ENCODE data around the gene ALLC. TPM values are rescaled to one million over a fixed set of nuclear protein-coding genes. Genes with fewer than 3 reads are reported as not detected.

Gene ALLC
- total RNA-seq, 1 experiment from 2014 or later, result not detected

- Histone ChIP-seq H3K27ac (no peak within 1 kb of the TSS), H3K36me3 (no peaks in the 10 kb centered on the region), H3K9me3 (replicated peaks) (0 out of 2 replicates have a peak, but pooled peaks cover 2% of the 10 kb centered on the region), H3K4me1 (replicated peaks) (no peaks in the 10 kb centered on the region), H3K27me3 (replicated peaks) (no peaks in the 10 kb centered on the region), H3K4me3 (no peak within 1 kb of the TSS)
- no peak for DNase-seq (ENCODE audit: low read depth in 1 of 2, low spot score in 2 of 2)
These were observed 45.3 kb downstream of the ALLC start, which contains the start of gene DCDC2C for GRCh38 chr2:3703236-3703756. Gene DCDC2C (plus strand): TSS chr2:3703575. CDS start chr2:3703752, 177 bp downstream.

- Histone ChIP-seq H3K9me3 (replicated peaks) (0 out of 2 replicates have a peak, but pooled peaks cover 2% of the 10 kb centered on the region), H3K27ac (no peak overlapping the region), H3K27me3 (replicated peaks) (no peaks in the 10 kb centered on the region), H3K4me1 (replicated peaks) (no peaks in the 10 kb centered on the region), H3K4me3 (no peak overlapping the region), H3K36me3 (no peaks in the 10 kb centered on the region)
- no peak for DNase-seq (ENCODE audit: low read depth in 1 of 2, low spot score in 2 of 2)
These were observed 45.9 kb downstream of the ALLC start for GRCh38 chr2:3703757-3704355.

DNA sequence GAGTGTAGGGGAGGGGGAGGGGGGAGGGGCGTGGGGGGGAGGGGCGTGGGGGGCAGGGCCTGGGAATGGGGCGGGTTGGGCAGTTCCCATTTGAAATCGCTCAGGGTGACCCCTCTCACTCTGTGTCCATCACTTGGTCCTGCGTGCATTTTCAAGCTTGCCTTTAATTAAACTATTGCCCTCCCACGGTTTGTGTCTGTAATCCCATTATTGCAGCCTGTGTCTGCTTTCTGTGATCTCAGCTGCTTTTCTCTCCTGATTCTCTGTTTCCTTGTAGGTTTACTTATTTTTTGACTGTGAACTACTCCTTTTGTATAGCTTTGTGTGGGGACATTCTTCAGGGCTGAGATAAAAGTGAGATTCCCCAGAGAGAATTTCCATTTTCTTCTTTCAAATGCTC, 46.7 kb downstream of the ALLC start:
- Histone ChIP-seq H3K27ac (no peak overlapping the region), H3K36me3 (no peaks in the 10 kb centered on the region), H3K27me3 (replicated peaks) (no peaks in the 10 kb centered on the region), H3K4me1 (replicated peaks) (no peaks in the 10 kb centered on the region), H3K4me3 (no peak overlapping the region), H3K9me3 (replicated peaks) (0 out of 2 replicates have a peak, but pooled peaks cover 2% of the 10 kb centered on the region)
- no peak for DNase-seq (ENCODE audit: low read depth in 1 of 2, low spot score in 2 of 2)

DNA sequence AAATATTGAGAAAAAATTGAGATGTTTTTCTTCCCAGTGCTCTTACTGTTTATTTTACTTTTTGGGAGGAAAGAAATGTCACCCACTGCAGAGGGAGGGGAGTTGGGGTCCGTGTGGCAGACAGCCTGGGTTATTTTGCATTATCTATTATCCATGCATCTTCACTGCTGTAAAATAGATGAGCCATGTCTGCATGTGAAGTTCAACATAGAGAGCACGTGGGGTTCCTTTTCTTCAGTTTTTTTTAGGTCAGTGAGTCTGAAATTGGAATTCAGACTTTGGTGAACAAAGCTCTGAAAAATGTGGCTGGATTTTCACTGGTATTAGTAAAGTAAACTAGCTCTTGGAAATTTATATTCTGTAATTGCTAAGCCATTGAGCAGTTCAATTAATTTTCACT, 47.8 kb downstream of the ALLC start:
- DNase-seq (ENCODE audit: low read depth in 1 of 2, low spot score in 2 of 2), result no peak
- no peak overlapping the region for H3K4me3 ChIP-seq
- H3K27me3 ChIP-seq (replicated peaks), result no peaks in the 10 kb centered on the region
- H3K36me3 ChIP-seq, result no peaks in the 10 kb centered on the region
- H3K9me3 ChIP-seq (replicated peaks), result 0 out of 2 replicates have a peak, but pooled peaks cover 2% of the 10 kb centered on the region
- no peak overlapping the region for H3K27ac ChIP-seq
- H3K4me1 ChIP-seq (replicated peaks), result no peaks in the 10 kb centered on the region

- H3K27me3 ChIP-seq (replicated peaks), result no peaks in the 10 kb centered on the region
- H3K9me3 ChIP-seq (replicated peaks), result 0 out of 2 replicates have a peak, but pooled peaks cover 2% of the 10 kb centered on the region
- no peak overlapping the region for H3K4me3 ChIP-seq
- H3K4me1 ChIP-seq (replicated peaks), result no peaks in the 10 kb centered on the region
- no peak for DNase-seq (ENCODE audit: low read depth in 1 of 2, low spot score in 2 of 2)
- H3K36me3 ChIP-seq, result no peaks in the 10 kb centered on the region
- H3K27ac ChIP-seq, result no peak overlapping the region
These were observed 48.9 kb downstream of the ALLC start for GRCh38 chr2:3706892-3707291.

DNA sequence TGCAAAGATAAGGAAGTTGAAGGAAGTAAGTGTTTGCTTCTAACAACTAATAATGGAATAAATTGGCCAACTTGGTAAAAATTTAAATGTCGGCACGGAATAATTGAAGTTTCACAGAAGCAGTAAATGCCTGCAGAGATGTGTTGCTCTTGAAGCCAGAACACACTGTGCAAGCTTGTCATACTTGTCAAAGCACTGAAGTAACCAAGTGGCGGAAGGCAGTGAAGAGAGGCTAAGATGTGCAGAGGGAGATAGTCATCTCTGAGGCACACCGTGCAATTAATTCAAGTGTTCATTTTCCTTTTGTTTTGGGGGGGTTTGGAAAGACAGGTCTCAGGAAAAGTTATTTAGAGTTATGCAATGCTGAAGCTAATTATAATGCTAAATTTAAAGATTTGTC, 50.6 kb downstream of the ALLC start:
- Histone ChIP-seq H3K36me3 (no peaks in the 10 kb centered on the region), H3K4me3 (no peak overlapping the region), H3K27ac (no peak overlapping the region), H3K4me1 (replicated peaks) (no peaks in the 10 kb centered on the region), H3K27me3 (replicated peaks) (no peaks in the 10 kb centered on the region), H3K9me3 (replicated peaks) (0 out of 2 replicates have a peak, but pooled peaks cover 2% of the 10 kb centered on the region)
- DNase-seq (ENCODE audit: low read depth in 1 of 2, low spot score in 2 of 2), result no peak

DNA sequence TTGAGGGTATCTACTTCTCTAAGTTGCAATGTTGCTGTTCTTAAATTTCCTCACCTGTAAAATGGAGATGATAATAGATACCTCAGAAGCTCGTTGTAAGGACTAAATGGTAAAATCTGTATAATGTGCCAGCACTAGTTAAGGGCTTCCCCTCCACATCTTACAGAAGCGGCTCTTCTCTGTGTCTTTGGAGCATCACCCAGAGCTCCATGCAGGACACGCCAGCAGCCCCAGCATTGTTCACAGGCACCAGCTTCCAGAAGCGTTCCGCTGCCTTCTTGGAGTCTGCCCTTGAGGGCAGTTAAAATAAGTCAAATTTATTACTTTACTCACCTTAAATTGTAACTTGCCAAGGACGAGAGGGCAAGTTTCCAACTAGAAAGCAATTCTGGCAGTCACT, 51.2 kb downstream of the ALLC start:
- no peak overlapping the region for H3K27ac ChIP-seq
- H3K4me3 ChIP-seq, result no peak overlapping the region
- no peaks in the 10 kb centered on the region for H3K9me3 ChIP-seq (replicated peaks)
- H3K27me3 ChIP-seq (replicated peaks), result no peaks in the 10 kb centered on the region
- no peaks in the 10 kb centered on the region for H3K4me1 ChIP-seq (replicated peaks)
- H3K36me3 ChIP-seq, result no peaks in the 10 kb centered on the region
- no peak for DNase-seq (ENCODE audit: low read depth in 1 of 2, low spot score in 2 of 2)

DNA sequence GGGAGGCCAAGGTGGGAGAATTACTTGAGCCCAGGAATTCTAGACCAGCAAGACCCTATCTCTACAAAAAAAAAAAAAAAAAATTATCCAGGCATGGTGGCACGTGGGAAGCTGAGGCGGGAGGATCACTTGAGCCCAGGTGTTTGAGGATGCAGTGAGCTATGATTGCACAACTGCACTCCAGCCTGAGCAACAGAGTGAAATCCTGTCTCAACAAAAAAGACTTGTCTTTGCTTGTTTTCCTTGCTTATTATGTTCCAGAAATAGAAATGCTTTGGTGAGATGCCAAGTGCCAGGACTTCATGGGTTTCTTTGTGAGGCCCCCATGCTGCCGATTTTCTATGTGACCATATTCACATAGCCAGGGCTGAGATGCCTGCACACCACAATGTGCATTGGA, 54.4 kb downstream of the ALLC start:
- no peaks in the 10 kb centered on the region for H3K36me3 ChIP-seq
- no peak overlapping the region for H3K4me3 ChIP-seq
- H3K27me3 ChIP-seq (replicated peaks), result no peaks in the 10 kb centered on the region
- H3K9me3 ChIP-seq (replicated peaks), result no peaks in the 10 kb centered on the region
- no peak overlapping the region for H3K27ac ChIP-seq
- DNase-seq (ENCODE audit: low read depth in 1 of 2, low spot score in 2 of 2), result no peak
- H3K4me1 ChIP-seq (replicated peaks), result no peaks in the 10 kb centered on the region

DNA sequence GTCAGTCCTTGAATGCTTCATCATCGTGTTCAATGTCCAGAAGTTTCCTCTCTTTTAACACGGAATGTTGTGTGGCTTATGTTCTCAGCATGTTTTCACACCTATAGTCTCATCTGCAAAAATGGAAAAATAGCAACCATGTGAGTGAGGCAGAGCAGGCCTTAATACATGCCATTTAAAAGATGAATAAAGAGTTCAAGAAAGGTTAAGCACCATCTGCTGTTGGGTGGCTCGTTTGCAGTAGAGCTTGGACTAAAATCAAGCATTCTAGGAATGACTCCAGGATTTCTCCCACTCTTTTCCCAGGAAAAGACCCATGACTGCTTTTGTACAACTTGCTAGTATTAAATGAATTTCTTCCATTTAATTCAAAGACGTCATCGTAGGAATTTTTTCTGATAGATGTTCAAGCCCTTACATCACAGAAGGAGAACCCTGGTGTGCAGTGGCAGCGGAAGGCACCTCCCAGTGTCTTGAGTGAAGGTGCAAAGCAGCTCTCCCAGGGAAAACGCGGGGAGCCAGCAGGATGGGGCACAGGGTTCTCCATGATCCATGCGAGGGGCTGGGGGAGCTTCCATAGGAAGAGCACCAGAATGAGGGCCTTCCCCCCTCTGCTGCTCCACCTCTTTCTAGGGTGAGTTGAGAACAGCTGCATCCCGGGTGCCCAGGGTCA, 55.0 kb downstream of the ALLC start:
- no peak overlapping the region for H3K27ac ChIP-seq
- DNase-seq (ENCODE audit: low read depth in 1 of 2, low spot score in 2 of 2), result no peak

DNA sequence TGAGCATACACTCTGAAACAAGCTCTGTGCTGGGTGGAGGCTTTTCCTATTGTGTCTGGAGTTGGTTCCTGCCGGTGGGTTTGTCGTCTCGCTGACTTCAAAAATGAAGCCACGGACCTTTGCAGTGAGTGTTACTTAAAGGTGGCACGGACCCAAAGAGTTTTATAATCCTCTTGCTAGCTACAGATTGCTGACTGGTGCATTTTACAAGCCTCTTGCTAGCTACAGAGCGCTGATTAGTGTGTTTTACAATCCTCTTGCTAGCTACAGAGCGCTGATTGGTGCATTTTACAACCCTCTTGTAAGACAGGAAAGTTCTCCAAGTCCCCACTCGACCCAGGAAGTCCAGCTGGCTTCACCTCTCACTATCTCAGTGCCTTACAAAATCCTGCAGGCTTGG, 60.7 kb downstream of the ALLC start:
- H3K4me1 ChIP-seq (replicated peaks), result no peaks in the 10 kb centered on the region

More for the DNA sequence above, 55.0 kb downstream of the ALLC start:
- Histone ChIP-seq H3K27me3 (replicated peaks) (no peaks in the 10 kb centered on the region), H3K9me3 (replicated peaks) (no peaks in the 10 kb centered on the region), H3K36me3 (no peaks in the 10 kb centered on the region), H3K4me3 (no peak overlapping the region), H3K4me1 (replicated peaks) (no peaks in the 10 kb centered on the region)

GRCh38 chr2:3725002-3725401, 67.0 kb downstream of the ALLC start:
- Histone ChIP-seq H3K27me3 (replicated peaks) (no peaks in the 10 kb centered on the region), H3K27ac (no peak overlapping the region), H3K9me3 (replicated peaks) (no peaks in the 10 kb centered on the region; the same call in 1 of the 2 replicates), H3K4me3 (no peak overlapping the region), H3K36me3 (no peaks in the 10 kb centered on the region), H3K4me1 (replicated peaks) (peaks cover 4% of the 10 kb centered on the region)
- no peak for DNase-seq (ENCODE audit: low read depth in 1 of 2, low spot score in 2 of 2)

More for the DNA sequence above, 60.7 kb downstream of the ALLC start:
- no peak overlapping the region for H3K4me3 ChIP-seq
- no peak overlapping the region for H3K27ac ChIP-seq
- no peaks in the 10 kb centered on the region; the same call in 1 of the 2 replicates for H3K9me3 ChIP-seq (replicated peaks)
- no peak for DNase-seq (ENCODE audit: low read depth in 1 of 2, low spot score in 2 of 2)
- no peaks in the 10 kb centered on the region for H3K27me3 ChIP-seq (replicated peaks)
- H3K36me3 ChIP-seq, result no peaks in the 10 kb centered on the region

DNA sequence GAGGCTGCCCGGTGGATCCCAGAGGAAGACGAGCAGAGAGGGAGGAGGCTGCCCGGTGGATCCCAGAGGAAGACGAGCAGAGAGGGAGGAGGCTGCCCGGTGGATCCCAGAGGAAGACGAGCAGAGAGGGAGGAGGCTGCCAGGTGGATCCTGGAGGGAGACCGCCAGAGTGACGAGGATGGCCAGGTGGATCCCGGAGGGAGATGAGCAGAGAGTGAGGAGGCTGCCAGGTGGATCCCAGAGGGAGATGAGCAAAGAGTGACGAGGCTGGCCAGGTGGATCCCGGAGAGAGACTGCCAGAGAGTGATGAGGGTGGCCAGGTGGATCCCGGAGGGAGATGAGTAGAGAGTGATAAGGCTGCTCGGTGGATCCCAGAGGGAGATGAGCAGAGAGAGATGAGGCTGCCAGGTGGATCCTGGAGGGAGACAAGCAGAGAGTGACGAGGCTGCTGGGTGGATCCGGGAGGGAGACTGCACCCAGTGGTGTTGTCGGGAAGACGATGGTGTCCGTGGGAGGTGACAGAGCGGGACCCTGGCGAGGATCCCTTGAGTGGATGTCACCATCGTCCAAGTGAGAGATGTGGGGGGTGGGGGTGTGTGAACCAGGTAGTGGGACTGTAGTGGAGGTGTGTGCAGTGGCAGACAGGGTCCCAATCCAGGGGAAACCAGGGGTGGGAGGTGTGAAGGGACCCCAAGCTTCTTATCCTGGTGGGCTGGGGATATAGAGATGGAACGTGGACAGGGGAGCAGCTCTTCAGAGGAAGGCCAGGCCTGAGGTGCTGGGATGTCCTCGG, 67.7 kb downstream of the ALLC start:
- Histone ChIP-seq H3K27ac (no peak overlapping the region), H3K4me3 (no peak overlapping the region), H3K4me1 (replicated peaks) (peaks cover 9% of the 10 kb centered on the region), H3K36me3 (no peaks in the 10 kb centered on the region), H3K27me3 (replicated peaks) (no peaks in the 10 kb centered on the region), H3K9me3 (replicated peaks) (no peaks in the 10 kb centered on the region; the same call in 1 of the 2 replicates)
- DNase-seq (ENCODE audit: low read depth in 1 of 2, low spot score in 2 of 2), result no peak

DNA sequence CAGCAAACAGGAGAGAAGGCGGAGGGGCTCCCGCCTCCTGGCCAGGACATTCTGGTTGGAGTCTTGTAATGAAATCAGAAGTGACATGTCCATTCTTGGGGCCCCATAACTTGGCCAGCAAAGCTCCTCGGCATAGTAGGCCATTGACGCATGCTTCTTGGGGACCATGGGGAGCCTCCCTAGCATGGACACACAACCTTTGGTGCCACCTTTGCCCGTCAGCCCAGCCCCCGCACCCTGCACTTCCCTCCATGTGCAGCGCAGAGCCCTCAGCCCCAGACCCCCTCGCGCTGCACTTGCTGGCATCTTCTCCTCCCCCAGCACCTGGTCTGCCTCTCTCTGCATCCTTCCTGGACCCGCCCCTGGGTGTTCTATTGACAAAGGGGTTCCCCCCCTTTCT, 68.5 kb downstream of the ALLC start:
- Histone ChIP-seq H3K36me3 (no peaks in the 10 kb centered on the region), H3K27ac (no peak overlapping the region), H3K4me3 (no peak overlapping the region), H3K27me3 (replicated peaks) (no peaks in the 10 kb centered on the region), H3K9me3 (replicated peaks) (no peaks in the 10 kb centered on the region; the same call in 1 of the 2 replicates), H3K4me1 (replicated peaks) (peaks cover 17% of the 10 kb centered on the region)
- DNase-seq (ENCODE audit: low read depth in 1 of 2, low spot score in 2 of 2), result no peak
